ENCODE results near the gene FLT4.

Gene FLT4

DNA sequence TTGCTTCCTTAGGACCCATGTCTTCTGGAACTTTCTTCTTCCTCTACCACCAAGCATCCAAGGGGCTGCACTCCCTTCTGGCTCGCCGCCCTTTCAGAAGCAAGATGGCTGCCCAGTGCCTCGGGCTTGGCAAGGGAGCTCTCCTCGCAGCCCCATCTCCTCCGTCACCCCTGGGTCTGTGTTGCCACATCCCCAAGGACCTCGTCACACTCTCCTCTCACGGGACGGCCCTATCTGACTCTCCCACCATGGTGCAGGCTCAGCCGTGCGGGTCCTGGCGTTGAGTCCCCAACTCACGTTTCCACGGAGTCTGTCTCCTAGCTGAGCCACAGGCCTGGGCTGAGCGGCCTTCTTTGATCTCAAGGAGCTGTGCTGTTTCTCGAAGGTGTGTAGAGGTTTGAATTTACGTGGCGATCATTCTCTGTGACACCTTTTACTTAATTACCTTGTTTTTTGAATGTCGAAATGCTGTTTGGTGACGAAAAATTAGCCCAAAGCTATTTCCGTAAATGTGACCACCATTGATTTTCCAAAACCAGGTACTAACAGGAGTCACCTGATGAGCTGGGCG, 43.1 kb downstream of the FLT4 start:
- Histone ChIP-seq H3K9ac (ENCODE audit: insufficient read length) (no peak overlapping the region), H3K9me3 (ENCODE audit: low read depth, low read length) (no peaks in the 10 kb centered on the region)

DNA sequence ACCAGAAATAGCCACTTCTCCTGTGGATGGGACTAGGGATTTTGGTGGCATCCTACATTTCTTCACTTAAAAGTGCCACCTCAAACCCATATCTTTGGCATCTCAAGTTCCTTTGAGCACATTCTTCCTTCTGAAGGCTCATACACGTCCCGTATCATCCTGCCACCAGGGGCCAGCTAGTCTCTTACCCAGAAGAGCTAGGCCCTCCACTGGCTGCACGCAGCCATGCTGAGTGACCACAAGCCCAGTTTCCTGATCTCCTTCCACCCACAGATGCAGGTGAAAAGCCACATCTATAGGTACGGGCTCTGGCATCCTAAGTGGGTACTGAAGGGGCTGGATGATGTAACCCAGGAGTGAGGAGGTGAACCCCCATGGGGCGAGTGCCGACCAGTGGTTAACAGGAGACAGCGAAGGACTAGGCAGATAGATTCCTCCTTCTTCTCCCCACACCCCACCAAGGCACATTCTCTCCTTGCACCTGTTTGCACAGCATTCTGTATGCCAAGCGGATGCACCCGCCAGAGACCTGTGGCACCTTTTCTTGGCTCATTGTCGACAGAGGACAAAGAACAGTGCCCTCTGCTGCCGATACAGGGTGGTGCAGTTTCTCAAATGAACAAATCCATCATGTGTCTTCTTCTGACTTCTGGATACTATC, 43.7 kb downstream of the FLT4 start:
- Histone ChIP-seq H3K27ac (no peak overlapping the region), H3K9me3 (ENCODE audit: low read depth, low read length) (no peaks in the 10 kb centered on the region), H3K9ac (ENCODE audit: insufficient read length) (no peak overlapping the region), H3K4me3 (no peak overlapping the region), H3K36me3 (ENCODE audit: insufficient read depth, low read length) (no peaks in the 10 kb centered on the region)
- TF ChIP-seq POLR2AphosphoS5 (IDR thresholded peaks at IDR 0.05; ENCODE audit: borderline replicate concordance, low read depth, low read length) (no peak), FOXP2 (optimal IDR thresholded peaks at IDR 0.05; ENCODE audit: control extremely low read depth, extremely low read length, insufficient read depth) (no peak), EZH2 (IDR thresholded peaks at IDR 0.05) (no peak)
- no peak for DNase-seq (ENCODE audit: low read depth, low spot score)

More for the DNA sequence above, 43.1 kb downstream of the FLT4 start:
- H3K4me3 ChIP-seq: no peak overlapping the region
- TF ChIP-seq EZH2 (IDR thresholded peaks at IDR 0.05) (no peak), POLR2AphosphoS5 (IDR thresholded peaks at IDR 0.05; ENCODE audit: borderline replicate concordance, low read depth, low read length) (no peak), FOXP2 (optimal IDR thresholded peaks at IDR 0.05; ENCODE audit: control extremely low read depth, extremely low read length, insufficient read depth) (no peak)
- no peaks in the 10 kb centered on the region for H3K36me3 ChIP-seq (ENCODE audit: insufficient read depth, low read length)
- no peak for DNase-seq (ENCODE audit: low read depth, low spot score)
- no peak overlapping the region for H3K27ac ChIP-seq

DNA sequence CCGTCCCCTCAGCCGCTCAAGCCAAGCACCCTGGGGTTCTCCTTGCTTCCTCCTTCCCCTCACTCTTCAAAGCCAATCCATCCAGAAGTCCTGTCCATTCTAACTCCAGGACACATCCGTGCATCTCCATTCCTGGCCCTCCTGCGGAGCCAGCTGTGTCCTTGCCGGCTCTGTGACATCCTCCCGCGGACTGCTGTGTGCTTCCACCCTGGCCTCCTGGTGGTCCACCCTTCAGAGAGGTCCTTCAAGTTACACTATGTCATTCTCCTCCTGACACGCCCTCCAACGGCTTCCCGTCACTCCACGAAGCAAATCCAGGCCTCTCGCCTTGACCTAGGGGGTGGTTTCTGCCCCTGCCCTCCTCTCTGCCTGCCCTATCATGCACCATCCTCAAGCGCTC, 45.1 kb downstream of the FLT4 start:
- TF ChIP-seq POLR2AphosphoS5 (IDR thresholded peaks at IDR 0.05; ENCODE audit: borderline replicate concordance, low read depth, low read length) (no peak), EZH2 (IDR thresholded peaks at IDR 0.05) (no peak), FOXP2 (optimal IDR thresholded peaks at IDR 0.05; ENCODE audit: control extremely low read depth, extremely low read length, insufficient read depth) (no peak)
- Histone ChIP-seq H3K27ac (no peak overlapping the region), H3K4me3 (no peak overlapping the region), H3K9me3 (ENCODE audit: low read depth, low read length) (no peaks in the 10 kb centered on the region), H3K9ac (ENCODE audit: insufficient read length) (no peak overlapping the region), H3K36me3 (ENCODE audit: insufficient read depth, low read length) (no peaks in the 10 kb centered on the region)
- no peak for DNase-seq (ENCODE audit: low read depth, low spot score)

DNA sequence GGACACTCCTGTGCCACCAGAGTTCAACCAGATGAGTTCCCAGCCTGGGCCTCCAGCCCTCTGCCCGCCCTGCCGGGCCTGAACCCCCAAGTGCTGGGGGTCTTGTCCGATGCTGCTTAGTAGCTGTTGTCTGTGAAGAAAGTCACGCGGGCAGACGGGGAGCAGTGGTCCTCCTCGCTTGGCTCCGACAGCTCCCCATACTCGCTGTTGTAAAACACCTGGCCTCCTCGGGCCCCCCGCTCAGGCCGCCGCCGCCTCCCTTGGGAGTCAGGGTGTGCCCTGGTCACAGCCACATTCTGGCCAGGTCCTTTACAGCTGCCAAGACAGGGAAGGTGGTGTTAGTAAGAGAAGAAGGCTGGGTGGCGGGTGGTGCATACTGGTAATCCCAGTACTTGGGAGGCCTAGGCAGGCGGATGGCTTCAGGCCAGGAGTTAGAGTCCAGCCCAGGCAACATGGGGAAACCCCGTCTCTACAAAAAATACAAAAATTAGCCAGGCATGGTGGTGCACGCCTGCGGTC, 46.3 kb downstream of the FLT4 start:
- Histone ChIP-seq H3K4me3 (no peak overlapping the region), H3K36me3 (ENCODE audit: insufficient read depth, low read length) (no peaks in the 10 kb centered on the region), H3K27ac (no peak overlapping the region), H3K9me3 (ENCODE audit: low read depth, low read length) (no peaks in the 10 kb centered on the region), H3K9ac (ENCODE audit: insufficient read length) (no peak overlapping the region)
- DNase-seq (ENCODE audit: low read depth, low spot score): no peak
- TF ChIP-seq POLR2AphosphoS5 (IDR thresholded peaks at IDR 0.05; ENCODE audit: borderline replicate concordance, low read depth, low read length): no peak
- no peak for TF ChIP-seq FOXP2 (optimal IDR thresholded peaks at IDR 0.05; ENCODE audit: control extremely low read depth, extremely low read length, insufficient read depth)
- no peak for TF ChIP-seq EZH2 (IDR thresholded peaks at IDR 0.05)

- H3K27ac ChIP-seq: no peak overlapping the region
- H3K9me3 ChIP-seq (ENCODE audit: low read depth, low read length): no peaks in the 10 kb centered on the region
- TF ChIP-seq EZH2 (IDR thresholded peaks at IDR 0.05): no peak
- TF ChIP-seq FOXP2 (optimal IDR thresholded peaks at IDR 0.05; ENCODE audit: control extremely low read depth, extremely low read length, insufficient read depth): no peak
- TF ChIP-seq POLR2AphosphoS5 (IDR thresholded peaks at IDR 0.05; ENCODE audit: borderline replicate concordance, low read depth, low read length): no peak
- H3K36me3 ChIP-seq (ENCODE audit: insufficient read depth, low read length): no peaks in the 10 kb centered on the region
- no peak for DNase-seq (ENCODE audit: low read depth, low spot score)
- H3K9ac ChIP-seq (ENCODE audit: insufficient read length): no peak overlapping the region
- no peak overlapping the region for H3K4me3 ChIP-seq
These were observed 46.8 kb downstream of the FLT4 start for GRCh38 chr5:180602481-180603075.

- Histone ChIP-seq H3K4me3 (no peak overlapping the region), H3K27ac (no peak overlapping the region), H3K9me3 (ENCODE audit: low read depth, low read length) (no peaks in the 10 kb centered on the region), H3K36me3 (ENCODE audit: insufficient read depth, low read length) (no peaks in the 10 kb centered on the region), H3K9ac (ENCODE audit: insufficient read length) (no peak overlapping the region)
- TF ChIP-seq FOXP2 (optimal IDR thresholded peaks at IDR 0.05; ENCODE audit: control extremely low read depth, extremely low read length, insufficient read depth) (no peak), POLR2AphosphoS5 (IDR thresholded peaks at IDR 0.05; ENCODE audit: borderline replicate concordance, low read depth, low read length) (no peak), EZH2 (IDR thresholded peaks at IDR 0.05) (no peak)
- no peak for DNase-seq (ENCODE audit: low read depth, low spot score)
These were observed 47.6 kb downstream of the FLT4 start for GRCh38 chr5:180601591-180602480.

DNA sequence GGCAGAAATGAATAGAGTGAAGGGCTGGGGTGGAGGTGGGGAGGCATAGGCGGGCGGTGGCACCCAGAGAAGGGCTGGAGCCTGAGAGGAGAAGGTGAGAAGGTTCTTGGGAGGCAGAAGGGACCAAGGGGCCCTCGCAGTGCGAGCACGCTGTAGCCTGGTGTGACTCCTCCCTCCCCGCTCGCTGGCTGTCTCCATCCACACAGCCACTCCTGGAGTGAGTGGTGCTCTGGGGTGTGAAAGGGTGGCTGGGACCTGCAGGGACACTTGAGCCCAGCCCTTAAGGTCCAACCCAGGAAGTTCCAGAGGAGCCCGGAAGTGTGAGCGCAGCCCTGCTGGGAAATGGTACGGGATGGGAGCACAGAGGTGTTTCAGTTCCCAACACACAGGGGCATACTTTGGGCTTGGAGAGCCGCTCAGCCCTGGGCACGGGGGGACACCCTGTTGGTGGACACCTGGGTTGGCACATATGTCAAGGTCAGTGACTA, 48.8 kb downstream of the FLT4 start:
- no peak overlapping the region for H3K9ac ChIP-seq (ENCODE audit: insufficient read length)
- no peaks in the 10 kb centered on the region for H3K36me3 ChIP-seq (ENCODE audit: insufficient read depth, low read length)
- H3K4me3 ChIP-seq: no peak overlapping the region
- DNase-seq (ENCODE audit: low read depth, low spot score): no peak
- H3K9me3 ChIP-seq (ENCODE audit: low read depth, low read length): no peaks in the 10 kb centered on the region
- no peak overlapping the region for H3K27ac ChIP-seq
- TF ChIP-seq FOXP2 (optimal IDR thresholded peaks at IDR 0.05; ENCODE audit: control extremely low read depth, extremely low read length, insufficient read depth) (no peak), EZH2 (IDR thresholded peaks at IDR 0.05) (no peak), POLR2AphosphoS5 (IDR thresholded peaks at IDR 0.05; ENCODE audit: borderline replicate concordance, low read depth, low read length) (no peak)

Data from SK-N-MC (cell line).